ENCODE measurements around the gene ATP2B2.
"Not testable (repeated sequence)": the region's sequence is repeated elsewhere in the genome, so short reads cannot be mapped to it uniquely, and the experiment has no call there.

ATP2B2 gene

GRCh38 chr3:10547841-10548783, 42.7 kb upstream of the ATP2B2 start:
- Histone ChIP-seq H3K36me3 (ENCODE audit: control insufficient read depth, insufficient read depth, low read length) (no peaks in the 10 kb centered on the region), H3K27me3 (ENCODE audit: control insufficient read depth, insufficient read depth, low read length, poor library complexity, severe bottlenecking) (no peaks in the 10 kb centered on the region), H3K27ac (ENCODE audit: insufficient read depth, low read depth, low read length, poor library complexity, severe bottlenecking) (no peak overlapping the region)

DNA sequence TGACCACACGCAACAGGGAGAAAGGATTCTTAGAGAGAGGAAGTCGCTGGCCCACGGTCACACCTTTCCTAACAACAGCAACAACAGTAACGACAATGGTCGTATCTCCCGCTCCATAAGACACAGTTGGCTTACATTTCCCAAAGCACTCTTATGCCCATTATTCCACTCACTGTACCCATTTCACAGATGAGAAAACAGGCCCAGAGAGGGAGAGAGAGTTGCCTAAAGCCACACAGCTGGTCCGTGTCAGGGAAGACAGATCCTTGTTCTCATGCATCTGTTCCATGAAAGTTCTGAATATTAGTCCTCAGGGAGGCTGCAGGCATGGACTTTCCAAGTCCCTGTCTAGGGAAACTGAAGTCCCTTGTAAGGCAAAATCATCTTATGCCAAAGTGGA, 42.0 kb upstream of the ATP2B2 start:
- Histone ChIP-seq H3K4me1 (ENCODE audit: control insufficient read depth, insufficient read depth, low read length) (peaks cover 10% of the 10 kb centered on the region), H3K9me3 (ENCODE audit: control insufficient read depth, low read length) (peaks cover 5% of the 10 kb centered on the region), H3K36me3 (ENCODE audit: control insufficient read depth, insufficient read depth, low read length) (no peaks in the 10 kb centered on the region), H3K4me3 (ENCODE audit: insufficient read depth, low read depth, low read length) (no peak overlapping the region), H3K27ac (ENCODE audit: insufficient read depth, low read depth, low read length, poor library complexity, severe bottlenecking) (no peak overlapping the region), H3K27me3 (ENCODE audit: control insufficient read depth, insufficient read depth, low read length, poor library complexity, severe bottlenecking) (no peaks in the 10 kb centered on the region)
- 91 to 93% methylated on average over 7 of the region's 7 CpGs for WGBS, 2 experiments

More at GRCh38 chr3:10547841-10548783, 42.7 kb upstream of the ATP2B2 start:
- Histone ChIP-seq H3K9me3 (ENCODE audit: control insufficient read depth, low read length) (peaks cover 3% of the 10 kb centered on the region), H3K4me3 (ENCODE audit: insufficient read depth, low read depth, low read length) (no peak overlapping the region), H3K4me1 (ENCODE audit: control insufficient read depth, insufficient read depth, low read length) (peaks cover 15% of the 10 kb centered on the region)
- WGBS, 2 experiments = 82 to 83% methylated on average over 6 of the region's 6 CpGs

- no peaks in the 10 kb centered on the region for H3K27me3 ChIP-seq (ENCODE audit: control insufficient read depth, insufficient read depth, low read length, poor library complexity, severe bottlenecking)
- peaks cover 10% of the 10 kb centered on the region for H3K4me1 ChIP-seq (ENCODE audit: control insufficient read depth, insufficient read depth, low read length)
- H3K36me3 ChIP-seq (ENCODE audit: control insufficient read depth, insufficient read depth, low read length) = no peaks in the 10 kb centered on the region
- peaks cover 5% of the 10 kb centered on the region for H3K9me3 ChIP-seq (ENCODE audit: control insufficient read depth, low read length)
- 93% methylated on average over 14 of the region's 14 CpGs for WGBS, 2 experiments
- no peak overlapping the region for H3K4me3 ChIP-seq (ENCODE audit: insufficient read depth, low read depth, low read length)
- H3K27ac ChIP-seq (ENCODE audit: insufficient read depth, low read depth, low read length, poor library complexity, severe bottlenecking) = no peak overlapping the region
Observed at GRCh38 chr3:10546820-10547263, 41.5 kb upstream of the ATP2B2 start.

- no peaks in the 10 kb centered on the region for H3K27me3 ChIP-seq (ENCODE audit: control insufficient read depth, insufficient read depth, low read length, poor library complexity, severe bottlenecking)
- WGBS, 2 experiments = 75 to 87% methylated on average over 5 of the region's 5 CpGs
- H3K27ac ChIP-seq (ENCODE audit: insufficient read depth, low read depth, low read length, poor library complexity, severe bottlenecking) = no peak overlapping the region
- H3K4me3 ChIP-seq (ENCODE audit: insufficient read depth, low read depth, low read length) = no peak overlapping the region
- peaks cover 8% of the 10 kb centered on the region for H3K9me3 ChIP-seq (ENCODE audit: control insufficient read depth, low read length)
- H3K4me1 ChIP-seq (ENCODE audit: control insufficient read depth, insufficient read depth, low read length) = peaks cover 10% of the 10 kb centered on the region
- H3K36me3 ChIP-seq (ENCODE audit: control insufficient read depth, insufficient read depth, low read length) = no peaks in the 10 kb centered on the region
Observed at GRCh38 chr3:10546181-10546624, 40.8 kb upstream of the ATP2B2 start.

DNA sequence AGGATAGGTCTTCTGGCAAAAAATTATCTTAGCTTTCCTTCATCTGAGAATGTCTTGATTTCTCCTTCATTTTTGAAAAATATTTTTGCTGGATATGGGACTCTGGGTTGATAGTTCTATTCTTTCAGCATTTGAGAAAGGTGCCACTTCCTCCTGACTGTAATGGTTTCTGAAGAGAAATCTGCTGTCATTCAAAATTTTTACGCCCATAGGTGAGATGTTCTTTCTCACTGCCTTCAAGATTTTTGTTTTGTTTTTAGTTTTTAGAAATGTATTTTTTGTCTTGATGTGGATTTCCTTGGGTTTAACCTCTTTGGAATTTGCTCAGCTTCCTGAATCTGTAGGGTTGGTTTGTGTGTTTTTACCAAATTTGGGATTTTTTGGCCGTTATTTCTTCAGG, 37.1 kb upstream of the ATP2B2 start:
- Histone ChIP-seq H3K27ac (ENCODE audit: insufficient read depth, low read depth, low read length, poor library complexity, severe bottlenecking) (no peak overlapping the region), H3K9me3 (ENCODE audit: control insufficient read depth, low read length) (peaks cover 5% of the 10 kb centered on the region), H3K27me3 (ENCODE audit: control insufficient read depth, insufficient read depth, low read length, poor library complexity, severe bottlenecking) (no peaks in the 10 kb centered on the region), H3K4me3 (ENCODE audit: insufficient read depth, low read depth, low read length) (no peak overlapping the region), H3K4me1 (ENCODE audit: control insufficient read depth, insufficient read depth, low read length) (no peaks in the 10 kb centered on the region), H3K36me3 (ENCODE audit: control insufficient read depth, insufficient read depth, low read length) (no peaks in the 10 kb centered on the region)
- WGBS, 2 experiments = 86 to 94% methylated on average over 1 to 2 of the region's 2 CpGs

DNA sequence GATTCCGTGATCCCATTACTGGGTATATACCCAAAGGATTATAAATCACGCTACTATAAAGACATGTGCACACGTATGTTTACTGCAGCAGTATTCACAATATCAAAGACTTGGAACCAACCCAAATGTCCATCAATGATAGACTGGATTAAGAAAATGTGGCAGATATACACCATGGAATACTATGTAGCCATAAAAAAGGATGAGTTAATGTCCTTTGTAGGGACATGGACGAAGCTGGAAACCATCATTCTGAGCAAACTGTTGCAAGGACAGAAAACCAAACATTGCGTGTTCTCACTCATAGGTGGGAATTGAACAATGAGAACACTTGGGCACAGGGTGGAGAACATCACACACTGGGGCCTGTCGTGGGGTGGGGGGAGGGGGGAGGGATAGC, 35.0 kb upstream of the ATP2B2 start:
- not testable (repeated sequence) for H3K27ac ChIP-seq (ENCODE audit: insufficient read depth, low read depth, low read length, poor library complexity, severe bottlenecking); H3K27me3 ChIP-seq (ENCODE audit: control insufficient read depth, insufficient read depth, low read length, poor library complexity, severe bottlenecking); H3K9me3 ChIP-seq (ENCODE audit: control insufficient read depth, low read length); H3K4me1 ChIP-seq (ENCODE audit: control insufficient read depth, insufficient read depth, low read length); H3K36me3 ChIP-seq (ENCODE audit: control insufficient read depth, insufficient read depth, low read length); H3K4me3 ChIP-seq (ENCODE audit: insufficient read depth, low read depth, low read length)
- WGBS, 2 experiments = 85 to 88% methylated on average over 6 of the region's 6 CpGs

GRCh38 chr3:10534066-10534465, 28.7 kb upstream of the ATP2B2 start:
- 85 to 92% methylated on average over 4 of the region's 4 CpGs for WGBS, 2 experiments
- no peak overlapping the region for H3K4me3 ChIP-seq (ENCODE audit: insufficient read depth, low read depth, low read length)
- H3K27ac ChIP-seq (ENCODE audit: insufficient read depth, low read depth, low read length, poor library complexity, severe bottlenecking) = no peak overlapping the region

DNA sequence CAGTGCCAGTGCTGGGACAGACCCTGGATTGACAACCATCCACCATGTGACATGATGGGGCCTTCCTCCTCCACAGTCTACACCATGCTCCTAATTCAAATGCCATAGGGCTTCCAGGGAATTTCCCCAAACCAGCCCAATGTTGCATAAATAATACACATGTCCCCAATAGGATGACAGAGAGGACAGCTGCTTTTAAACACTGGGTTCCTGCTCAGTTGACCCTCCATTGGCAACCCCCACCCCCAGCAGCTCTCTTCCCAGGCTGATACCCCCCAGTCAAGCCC, 28.3 kb upstream of the ATP2B2 start:
- no peaks in the 10 kb centered on the region for H3K36me3 ChIP-seq (ENCODE audit: control insufficient read depth, insufficient read depth, low read length)
- no peaks in the 10 kb centered on the region for H3K27me3 ChIP-seq (ENCODE audit: control insufficient read depth, insufficient read depth, low read length, poor library complexity, severe bottlenecking)
- H3K4me1 ChIP-seq (ENCODE audit: control insufficient read depth, insufficient read depth, low read length) = peaks cover 9% of the 10 kb centered on the region
- no peak overlapping the region for H3K27ac ChIP-seq (ENCODE audit: insufficient read depth, low read depth, low read length, poor library complexity, severe bottlenecking)
- no peaks in the 10 kb centered on the region for H3K9me3 ChIP-seq (ENCODE audit: control insufficient read depth, low read length)
- no peak overlapping the region for H3K4me3 ChIP-seq (ENCODE audit: insufficient read depth, low read depth, low read length)

More at GRCh38 chr3:10534066-10534465, 28.7 kb upstream of the ATP2B2 start:
- H3K27me3 ChIP-seq (ENCODE audit: control insufficient read depth, insufficient read depth, low read length, poor library complexity, severe bottlenecking) = no peaks in the 10 kb centered on the region
- H3K9me3 ChIP-seq (ENCODE audit: control insufficient read depth, low read length) = no peaks in the 10 kb centered on the region
- peaks cover 9% of the 10 kb centered on the region for H3K4me1 ChIP-seq (ENCODE audit: control insufficient read depth, insufficient read depth, low read length)
- H3K36me3 ChIP-seq (ENCODE audit: control insufficient read depth, insufficient read depth, low read length) = no peaks in the 10 kb centered on the region

DNA sequence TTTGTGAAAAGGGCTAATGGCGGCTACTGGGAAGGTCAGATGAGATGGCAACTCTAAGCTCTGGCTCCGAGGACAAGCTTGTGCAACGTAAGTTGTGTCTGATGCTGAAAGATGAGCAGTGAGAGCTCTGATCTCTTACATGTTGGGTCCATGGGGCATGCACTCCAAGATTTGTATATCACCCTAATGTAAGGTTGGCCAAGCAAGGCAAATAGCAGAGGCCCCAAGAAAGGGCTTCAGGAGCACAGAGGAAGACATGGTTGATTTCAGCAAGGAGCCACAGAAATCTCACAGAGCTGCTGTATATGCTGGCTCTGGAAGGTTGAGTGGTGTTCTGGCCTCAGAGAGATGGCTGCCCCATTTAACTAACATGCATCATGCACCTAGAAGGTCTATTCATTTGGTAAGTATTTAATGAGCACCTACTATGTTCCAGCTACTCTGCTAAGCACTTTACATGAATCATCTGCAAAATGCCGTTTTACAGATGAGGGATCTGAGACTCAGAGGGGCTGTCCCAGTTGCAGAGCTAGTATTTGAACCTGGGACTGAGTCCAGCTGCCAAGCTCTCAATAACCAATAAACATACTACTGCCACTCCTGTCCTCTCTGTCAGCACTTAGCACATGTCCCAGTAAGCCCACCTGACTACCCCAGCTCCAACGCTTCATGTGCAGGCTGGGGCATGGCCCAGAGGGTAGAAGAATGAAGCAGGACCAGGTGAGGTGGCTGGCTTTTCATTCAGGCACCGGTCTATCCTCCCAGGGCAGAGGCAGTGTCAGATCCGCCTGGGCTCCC, 27.8 kb upstream of the ATP2B2 start:
- Histone ChIP-seq H3K4me1 (ENCODE audit: control insufficient read depth, insufficient read depth, low read length) (peaks cover 9% of the 10 kb centered on the region), H3K4me3 (ENCODE audit: insufficient read depth, low read depth, low read length) (no peak overlapping the region), H3K27ac (ENCODE audit: insufficient read depth, low read depth, low read length, poor library complexity, severe bottlenecking) (no peak overlapping the region), H3K9me3 (ENCODE audit: control insufficient read depth, low read length) (no peaks in the 10 kb centered on the region), H3K27me3 (ENCODE audit: control insufficient read depth, insufficient read depth, low read length, poor library complexity, severe bottlenecking) (no peaks in the 10 kb centered on the region), H3K36me3 (ENCODE audit: control insufficient read depth, insufficient read depth, low read length) (no peaks in the 10 kb centered on the region)
- 92 to 95% methylated on average over 7 of the region's 7 CpGs for WGBS, 2 experiments

- Histone ChIP-seq H3K9me3 (ENCODE audit: control insufficient read depth, low read length) (no peaks in the 10 kb centered on the region), H3K36me3 (ENCODE audit: control insufficient read depth, insufficient read depth, low read length) (no peaks in the 10 kb centered on the region), H3K27ac (ENCODE audit: insufficient read depth, low read depth, low read length, poor library complexity, severe bottlenecking) (no peak overlapping the region), H3K4me1 (ENCODE audit: control insufficient read depth, insufficient read depth, low read length) (peaks cover 9% of the 10 kb centered on the region), H3K4me3 (ENCODE audit: insufficient read depth, low read depth, low read length) (no peak overlapping the region), H3K27me3 (ENCODE audit: control insufficient read depth, insufficient read depth, low read length, poor library complexity, severe bottlenecking) (no peaks in the 10 kb centered on the region)
- 77 to 83% methylated on average over 6 of the region's 6 CpGs for WGBS, 2 experiments
Observed at GRCh38 chr3:10531031-10531430, 25.6 kb upstream of the ATP2B2 start.

Data from ectodermal cell (in vitro differentiated cells).